GM21423 (cell line): ENCODE measurements around the gene ZNF276.
A peak's percentile ranks its signal among the peaks of the same experiment; 100 is the strongest.

Source experiments
- ATAC-seq: cut with Tn5 transposase; IDR thresholded peaks from one replicate; pipeline ENCODE4 v1.9.1; 2021; ENCODE audit warnings: mild to moderate bottlenecking, moderate library complexity; ENCODE audit not compliant: unreplicated experiment

The ZNF276 gene

GRCh38 chr16:89732918-89733242, 11.5 kb downstream of the ZNF276 start:
- no peak for ATAC-seq

DNA sequence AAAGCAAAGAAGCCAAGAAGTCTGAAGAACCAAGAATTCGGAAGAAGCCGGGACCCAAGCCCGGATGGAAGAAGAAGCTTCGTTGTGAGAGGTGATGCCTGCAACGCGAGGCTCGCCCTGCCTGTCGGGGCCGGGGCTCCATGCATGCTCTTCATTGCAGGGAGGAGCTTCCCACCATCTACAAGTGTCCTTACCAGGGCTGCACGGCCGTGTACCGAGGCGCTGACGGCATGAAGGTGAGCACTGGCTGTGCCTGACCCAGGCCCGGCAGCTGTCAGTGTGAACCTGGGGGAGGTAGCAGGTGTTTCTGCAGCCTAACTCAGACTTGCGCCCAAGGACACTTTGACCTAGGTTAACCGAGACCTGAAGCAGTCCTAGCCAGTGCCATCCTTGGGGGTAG, 12.0 kb downstream of the ZNF276 start:
- ATAC-seq, result no peak

DNA sequence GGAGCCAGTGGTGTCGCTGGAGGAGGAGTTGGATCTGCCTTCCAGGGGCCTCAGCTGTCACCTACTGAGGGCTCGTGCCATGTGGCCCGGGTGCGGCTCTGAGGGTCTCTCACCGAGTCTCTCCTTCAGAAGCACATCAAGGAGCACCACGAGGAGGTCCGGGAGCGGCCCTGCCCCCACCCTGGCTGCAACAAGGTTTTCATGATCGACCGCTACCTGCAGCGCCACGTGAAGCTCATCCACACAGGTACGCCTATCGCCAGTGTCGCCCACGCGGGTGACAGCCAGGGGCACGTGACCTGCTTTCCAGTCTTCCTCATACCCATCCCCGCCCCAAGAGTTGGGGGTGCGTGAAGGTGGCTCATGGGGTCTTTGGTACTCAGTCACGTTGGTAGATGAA, 12.5 kb downstream of the ZNF276 start:
- ATAC-seq, result no peak

DNA sequence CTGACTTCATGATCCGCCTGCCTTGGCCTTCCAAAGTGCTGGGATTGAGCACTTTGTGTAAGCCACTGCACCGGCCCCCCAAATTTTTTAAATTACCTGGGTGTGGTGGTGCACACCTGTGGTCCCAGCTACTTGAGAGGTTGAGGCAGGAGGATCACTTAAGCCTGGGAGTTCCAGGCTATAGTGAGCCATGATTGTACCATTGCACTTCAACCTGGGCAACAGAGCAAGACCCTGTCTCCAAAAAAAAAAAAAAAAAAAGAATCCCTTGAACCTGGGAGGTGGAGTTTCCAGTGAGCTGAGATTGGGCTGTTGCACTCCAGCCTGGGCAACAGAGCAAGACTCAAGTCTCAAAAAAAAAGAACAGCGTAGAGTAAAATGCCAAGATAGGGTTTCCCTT, 15.2 kb downstream of the ZNF276 start:
- ATAC-seq, result no peak

DNA sequence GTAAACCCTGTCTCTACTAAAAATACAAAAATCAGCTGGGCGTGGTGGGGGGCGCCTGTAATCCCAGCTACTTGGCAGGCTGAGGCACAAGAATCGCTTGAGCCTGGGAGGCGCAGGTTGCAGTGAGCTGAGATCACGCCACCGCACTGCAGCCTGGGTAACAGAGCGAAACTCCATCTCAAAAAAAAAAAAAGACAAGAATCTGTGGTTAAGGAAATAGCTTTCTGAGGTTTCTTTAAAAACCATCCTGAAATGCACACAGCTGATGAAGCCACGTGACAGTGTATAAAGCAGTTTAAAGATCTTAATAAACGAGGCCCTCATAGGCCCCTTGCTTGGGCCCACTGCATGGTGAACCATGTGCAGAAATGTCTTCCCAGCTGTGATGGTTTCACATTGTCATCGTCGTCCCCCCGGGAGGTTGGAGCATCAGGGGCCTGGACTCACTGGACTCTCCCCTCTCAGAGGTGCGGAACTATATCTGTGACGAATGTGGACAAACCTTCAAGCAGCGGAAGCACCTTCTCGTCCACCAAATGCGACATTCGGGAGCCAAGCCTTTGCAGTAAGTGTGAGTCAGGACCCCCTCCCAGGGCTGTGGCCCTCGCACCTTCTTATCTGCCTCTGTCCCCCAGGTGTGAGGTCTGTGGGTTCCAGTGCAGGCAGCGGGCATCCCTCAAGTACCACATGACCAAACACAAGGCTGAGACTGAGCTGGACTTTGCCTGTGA, 16.2 kb downstream of the ZNF276 start:
- no peak for ATAC-seq

- no peak for ATAC-seq
Observed at GRCh38 chr16:89738072-89738377, 16.7 kb downstream of the ZNF276 start.

- ATAC-seq, result no peak
Observed at GRCh38 chr16:89738538-89739317, 17.4 kb downstream of the ZNF276 start.

DNA sequence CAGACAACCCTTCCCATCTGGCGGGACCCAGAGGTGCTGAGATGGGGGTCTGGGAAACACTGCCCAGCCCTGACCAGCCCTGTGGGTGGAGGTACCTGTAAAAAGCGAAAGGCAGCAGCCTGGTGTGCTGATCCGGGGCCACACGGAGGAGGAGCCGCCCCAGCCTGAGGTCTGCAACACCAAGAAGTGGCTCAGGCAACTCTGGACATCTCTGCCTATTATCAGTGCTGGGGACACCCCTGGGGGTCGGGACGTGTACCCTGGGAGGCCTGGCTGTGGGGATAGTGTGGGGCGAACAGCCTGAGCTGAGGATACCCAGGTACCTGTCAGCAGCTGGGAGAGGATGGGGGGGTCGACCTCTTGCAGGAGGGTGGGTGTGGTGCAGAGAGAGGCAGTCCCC, 18.0 kb downstream of the ZNF276 start:
- ATAC-seq, result no peak

- no peak for ATAC-seq
Observed at GRCh38 chr16:89741342-89742014, 20.1 kb downstream of the ZNF276 start.

DNA sequence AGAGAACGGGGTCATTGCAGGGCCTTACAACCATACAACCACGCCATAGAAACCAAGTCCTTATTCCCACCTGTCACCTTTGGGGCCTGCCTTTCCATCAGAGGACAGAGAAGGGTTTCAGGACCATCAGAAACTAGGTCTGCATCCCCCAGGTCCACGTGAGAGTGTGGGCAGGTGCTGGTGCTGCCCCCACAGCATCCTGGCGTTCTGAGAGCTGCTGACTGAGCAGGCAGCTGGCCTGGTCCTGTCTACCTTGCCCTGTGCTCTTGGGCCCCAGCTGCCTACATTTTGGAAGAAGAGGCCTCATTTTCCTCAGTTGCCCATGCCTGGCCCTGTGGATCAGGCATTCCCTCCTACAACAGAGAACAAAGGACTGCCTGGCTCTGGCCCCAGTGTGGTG, 21.6 kb downstream of the ZNF276 start:
- ATAC-seq, result no peak

- ATAC-seq, result no peak
Observed at GRCh38 chr16:89744813-89745212, 23.5 kb downstream of the ZNF276 start.

GRCh38 chr16:89746043-89746442, 24.7 kb downstream of the ZNF276 start:
- no peak for ATAC-seq

DNA sequence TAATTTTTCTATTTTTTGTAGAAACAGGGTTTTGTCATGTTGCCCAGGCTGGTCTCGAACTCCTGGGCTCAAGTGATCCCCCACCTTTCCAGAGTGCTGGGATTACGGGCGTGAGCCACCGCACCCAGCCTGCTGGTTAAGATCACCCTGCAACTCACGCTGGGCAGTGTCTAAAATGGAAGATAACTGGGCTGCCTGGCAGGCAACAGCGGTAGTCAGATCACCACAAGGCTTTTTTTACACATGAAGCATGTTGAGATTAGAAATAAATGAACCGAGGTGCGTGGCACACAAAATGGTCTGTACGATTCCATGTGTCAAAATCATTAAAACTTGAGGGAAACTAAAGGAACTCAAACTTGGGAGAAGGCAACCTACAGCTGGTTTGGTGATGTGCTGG, 26.7 kb downstream of the ZNF276 start:
- no peak for ATAC-seq

GRCh38 chr16:89748921-89749320, 27.6 kb downstream of the ZNF276 start:
- no peak for ATAC-seq

- ATAC-seq, result no peak
Observed at GRCh38 chr16:89749637-89750036, 28.3 kb downstream of the ZNF276 start.

DNA sequence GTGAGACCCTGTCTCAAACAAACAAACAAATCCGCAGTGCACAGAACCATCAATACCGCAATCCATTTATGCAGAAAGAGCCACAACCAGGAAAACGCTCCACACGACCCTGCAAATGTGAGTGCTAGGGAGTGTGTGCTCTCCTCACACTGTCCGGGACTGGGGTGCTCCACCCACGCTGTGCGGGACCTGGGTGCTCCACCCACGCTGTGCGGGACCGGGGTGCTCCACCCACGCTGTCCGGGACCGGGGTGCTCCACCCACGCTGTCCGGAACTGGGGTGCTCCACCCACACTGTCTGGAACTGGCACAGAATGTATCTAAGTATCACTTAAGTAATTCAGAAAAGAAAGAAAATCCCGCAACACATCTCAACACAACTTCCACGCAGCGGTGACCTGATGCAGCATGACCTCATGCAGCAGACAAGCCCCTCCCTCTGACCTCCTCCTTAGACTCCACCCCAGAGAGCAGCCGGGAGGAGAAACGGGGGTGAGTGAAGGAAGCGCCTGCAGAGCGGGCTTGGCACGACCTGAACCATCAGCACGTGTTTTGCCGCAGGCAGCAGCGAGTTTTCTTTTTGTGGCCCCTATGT, 38.5 kb downstream of the ZNF276 start:
- ATAC-seq, result no peak

DNA sequence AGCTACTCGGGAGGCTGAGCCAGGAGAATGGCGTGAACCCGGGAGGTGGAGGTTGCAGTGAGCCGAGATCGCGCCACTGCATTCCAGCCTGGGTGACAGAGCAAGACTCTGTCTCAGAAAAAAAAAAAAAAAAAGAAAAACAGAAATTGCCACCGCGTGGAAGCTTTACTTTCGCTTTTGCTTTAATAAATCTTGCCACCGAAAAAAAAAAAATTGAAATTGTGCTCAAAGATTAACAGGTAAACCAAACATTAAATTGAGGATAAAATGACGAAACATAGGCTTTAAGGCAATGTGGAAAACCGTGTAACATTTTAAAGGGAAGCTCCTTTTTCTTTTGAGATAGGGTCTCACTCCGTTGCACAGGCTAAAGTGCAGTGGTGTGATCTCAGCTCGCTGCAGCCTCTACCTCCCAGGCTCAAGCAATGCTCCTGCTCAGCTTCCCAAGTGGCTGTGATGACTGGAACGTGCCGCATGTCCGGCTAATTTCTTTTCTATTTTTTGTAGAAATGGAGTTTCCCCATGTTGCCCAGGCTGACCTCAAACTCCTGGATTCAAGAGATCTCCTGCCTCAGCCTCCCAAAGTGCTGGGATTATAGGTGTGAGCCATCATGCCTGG, 40.1 kb downstream of the ZNF276 start:
- ATAC-seq, result no peak

- peak; percentile 84 for ATAC-seq
Observed at GRCh38 chr16:89764711-89765201, 43.4 kb downstream of the ZNF276 start.

GRCh38 chr16:89765292-89765830, 44.0 kb downstream of the ZNF276 start:
- ATAC-seq, result peak; percentile 9

DNA sequence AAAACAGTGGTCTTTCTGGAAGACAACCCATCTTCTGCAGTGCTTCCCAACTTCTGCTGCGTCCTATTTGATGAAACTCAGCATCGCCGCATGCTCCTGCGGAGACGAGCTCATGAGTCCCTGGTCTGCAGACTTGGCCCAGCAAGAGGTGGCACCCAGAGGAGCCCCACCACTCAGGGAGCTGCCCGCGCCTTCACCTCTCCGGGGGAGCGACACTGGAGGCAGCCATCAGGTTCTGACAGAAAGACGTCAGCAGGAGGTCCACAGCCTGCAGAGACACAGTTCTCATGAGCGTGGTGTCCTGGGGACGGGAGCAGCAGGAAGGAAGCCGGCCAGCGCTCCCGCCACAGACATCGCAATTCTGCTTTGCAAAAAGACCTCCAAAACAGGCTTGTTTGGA, 49.0 kb downstream of the ZNF276 start:
- ATAC-seq, result no peak

- no peak for ATAC-seq
Observed at GRCh38 chr16:89775223-89775622, 53.9 kb downstream of the ZNF276 start.
